Measurements from ENCODE around the gene CROT.
A peak's percentile ranks its signal among the peaks of the same experiment; 100 is the strongest.
"Not testable (repeated sequence)": the region's sequence is repeated elsewhere in the genome, so short reads cannot be mapped to it uniquely, and the experiment has no call there.

Gene CROT

GRCh38 chr7:87345166-87345927 lies at the start of gene CROT:
Gene CROT, plus strand, starts transcription at chr7:87345664. Its CDS starts 3,405 bp downstream, at chr7:87349069.
- DNase-seq, result peak; percentile 92

GRCh38 chr7:87300756-87301155 lies 44.7 kb upstream of the CROT start:
- no peak for DNase-seq

GRCh38 chr7:87310790-87311419 lies 34.6 kb upstream of the CROT start:
- no peak for DNase-seq

GRCh38 chr7:87312215-87312865 lies 33.1 kb upstream of the CROT start:
- no peak for DNase-seq

- no peak for DNase-seq
Measured at GRCh38 chr7:87316097-87316700, 29.3 kb upstream of the CROT start.

- DNase-seq, result no peak
Measured at GRCh38 chr7:87316846-87317552, 28.5 kb upstream of the CROT start.

- no peak for DNase-seq
Measured at GRCh38 chr7:87317691-87318245, 27.7 kb upstream of the CROT start.

- DNase-seq, result no peak
Measured at GRCh38 chr7:87318741-87319140, 26.7 kb upstream of the CROT start.

GRCh38 chr7:87319154-87319581 lies 26.3 kb upstream of the CROT start:
- DNase-seq, result not testable (repeated sequence)

- no peak for DNase-seq
Measured at GRCh38 chr7:87322912-87323311, 22.6 kb upstream of the CROT start.

- DNase-seq, result no peak
Measured at GRCh38 chr7:87325576-87326370, 19.7 kb upstream of the CROT start.

- no peak for DNase-seq
Measured at GRCh38 chr7:87328281-87328680, 17.2 kb upstream of the CROT start.

- DNase-seq, result no peak
Measured at GRCh38 chr7:87330316-87330715, 15.1 kb upstream of the CROT start.

GRCh38 chr7:87330942-87331341 lies 14.5 kb upstream of the CROT start:
- no peak for DNase-seq

- no peak for DNase-seq
Measured at GRCh38 chr7:87331687-87332252, 13.7 kb upstream of the CROT start.

GRCh38 chr7:87332321-87332720 lies 13.1 kb upstream of the CROT start:
- no peak for DNase-seq

GRCh38 chr7:87336136-87336535 lies 9.3 kb upstream of the CROT start:
- no peak for DNase-seq

- DNase-seq, result no peak
Measured at GRCh38 chr7:87337331-87337730, 8.1 kb upstream of the CROT start.

- no peak for DNase-seq
Measured at GRCh38 chr7:87339373-87339897, 6.0 kb upstream of the CROT start.

GRCh38 chr7:87341441-87341840 lies 4.0 kb upstream of the CROT start:
- no peak for DNase-seq

- DNase-seq, result no peak
Measured at GRCh38 chr7:87342231-87342630, 3.2 kb upstream of the CROT start.
